Ishikawa (cell line): ENCODE data around the gene SLC25A45.

Source experiments
- CREB1 ChIP-seq: IDR thresholded peaks from 2 replicates; pipeline ENCODE4 v1.6.1; 2012; ENCODE audit warnings: low read depth
- EP300 ChIP-seq: IDR thresholded peaks from 2 replicates; pipeline ENCODE4 v1.6.1; 2012; ENCODE audit warnings: borderline replicate concordance
- TEAD4 ChIP-seq: IDR thresholded peaks from 2 replicates; pipeline ENCODE4 v1.6.1; 2012
- YY1 ChIP-seq: IDR thresholded peaks from 2 replicates; pipeline ENCODE4 v1.6.1; 2012; ENCODE audit warnings: low read depth

DNA sequence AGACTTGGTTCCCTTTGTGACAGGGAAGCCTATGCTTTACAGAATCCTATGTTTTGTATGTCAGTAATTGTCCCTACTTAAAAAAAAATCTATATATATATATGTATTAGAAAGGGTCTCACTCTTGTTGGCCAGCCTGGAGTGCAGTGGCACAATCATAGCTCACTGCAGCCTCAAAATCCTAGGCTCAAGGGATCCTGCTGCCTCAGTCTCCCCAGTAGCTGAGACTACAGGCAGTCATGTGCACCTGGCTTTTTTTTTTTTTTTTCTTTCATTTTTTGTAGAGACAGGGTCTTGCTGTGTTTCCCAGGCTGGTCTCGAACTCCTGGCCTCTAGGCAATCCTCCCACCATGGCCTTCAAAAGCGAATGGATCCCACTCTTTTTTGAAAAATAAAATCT, 38.1 kb upstream of the SLC25A45 start:
- TF ChIP-seq EP300 (no peak), TEAD4 (no peak), CREB1 (no peak), YY1 (no peak)
